Activated effector memory CD4-positive, alpha-beta T cell treated with anti-CD3 and anti-CD28 coated beads, Interleukin-2, amount 50 U/mL, for 16 hours (primary cell): ENCODE measurements around the gene PDE8B.

Source experiments
- DNase-seq: peaks from one replicate; pipeline ENCODE4 v3.0.0-alpha.2; 2020

Gene PDE8B

GRCh38 chr5:77189421-77189820, 21.1 kb upstream of the PDE8B start:
- no peak for DNase-seq

- no peak for DNase-seq
Measured at GRCh38 chr5:77192441-77193050, 17.9 kb upstream of the PDE8B start.

GRCh38 chr5:77194762-77195161, 15.7 kb upstream of the PDE8B start:
- no peak for DNase-seq

GRCh38 chr5:77197840-77198554, 12.5 kb upstream of the PDE8B start:
- no peak for DNase-seq

GRCh38 chr5:77200663-77201062, 9.8 kb upstream of the PDE8B start:
- no peak for DNase-seq

- no peak for DNase-seq
Measured at GRCh38 chr5:77202145-77202544, 8.3 kb upstream of the PDE8B start.

GRCh38 chr5:77204967-77205366, 5.5 kb upstream of the PDE8B start:
- no peak for DNase-seq

- DNase-seq = no peak
Measured at GRCh38 chr5:77208507-77209163, 1.8 kb upstream of the PDE8B start.

GRCh38 chr5:77209495-77210090, 887 bp upstream of the PDE8B start:
- DNase-seq = no peak

- no peak for DNase-seq
Measured at GRCh38 chr5:77210964-77211690, 647 bp downstream of the PDE8B start.

- DNase-seq = no peak
Measured at GRCh38 chr5:77211691-77212047, 1.2 kb downstream of the PDE8B start.

- DNase-seq = no peak
Measured at GRCh38 chr5:77213601-77214000, 3.1 kb downstream of the PDE8B start.

GRCh38 chr5:77214151-77214550, 3.7 kb downstream of the PDE8B start:
- DNase-seq = no peak

GRCh38 chr5:77218263-77218662, 7.8 kb downstream of the PDE8B start:
- no peak for DNase-seq

- DNase-seq = no peak
Measured at GRCh38 chr5:77221115-77221514, 10.6 kb downstream of the PDE8B start.

- DNase-seq = no peak
Measured at GRCh38 chr5:77222722-77223121, 12.2 kb downstream of the PDE8B start.

GRCh38 chr5:77223653-77224052, 13.2 kb downstream of the PDE8B start:
- no peak for DNase-seq

- no peak for DNase-seq
Measured at GRCh38 chr5:77224672-77225355, 14.3 kb downstream of the PDE8B start.

- DNase-seq = no peak
Measured at GRCh38 chr5:77225531-77225930, 15.1 kb downstream of the PDE8B start.

- DNase-seq = no peak
Measured at GRCh38 chr5:77229887-77230286, 19.4 kb downstream of the PDE8B start.

- DNase-seq = no peak
Measured at GRCh38 chr5:77230727-77231470, 20.4 kb downstream of the PDE8B start.
